ENCODE measurements around the gene C2CD5.

DNA sequence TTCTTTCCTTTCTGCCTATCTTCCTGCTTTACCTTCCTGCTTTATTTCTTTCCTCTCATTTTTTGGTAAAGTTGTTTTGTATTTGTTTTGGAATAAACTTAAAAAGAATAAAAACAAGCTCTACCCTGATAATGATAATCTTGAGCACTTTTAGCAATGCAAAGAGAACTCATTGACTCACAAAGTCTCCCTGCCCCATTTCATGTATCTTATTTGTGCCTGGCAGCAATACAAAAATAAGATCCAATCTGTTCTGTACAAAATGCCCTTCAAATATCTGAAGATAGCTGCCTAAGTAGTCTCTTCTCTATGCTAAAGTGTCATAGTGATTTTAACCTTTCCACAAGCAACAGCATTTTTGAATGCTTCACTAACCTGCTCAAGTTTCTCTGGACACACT lies 49.5 kb upstream of the C2CD5 start:
- TF ChIP-seq, protein P1, sequence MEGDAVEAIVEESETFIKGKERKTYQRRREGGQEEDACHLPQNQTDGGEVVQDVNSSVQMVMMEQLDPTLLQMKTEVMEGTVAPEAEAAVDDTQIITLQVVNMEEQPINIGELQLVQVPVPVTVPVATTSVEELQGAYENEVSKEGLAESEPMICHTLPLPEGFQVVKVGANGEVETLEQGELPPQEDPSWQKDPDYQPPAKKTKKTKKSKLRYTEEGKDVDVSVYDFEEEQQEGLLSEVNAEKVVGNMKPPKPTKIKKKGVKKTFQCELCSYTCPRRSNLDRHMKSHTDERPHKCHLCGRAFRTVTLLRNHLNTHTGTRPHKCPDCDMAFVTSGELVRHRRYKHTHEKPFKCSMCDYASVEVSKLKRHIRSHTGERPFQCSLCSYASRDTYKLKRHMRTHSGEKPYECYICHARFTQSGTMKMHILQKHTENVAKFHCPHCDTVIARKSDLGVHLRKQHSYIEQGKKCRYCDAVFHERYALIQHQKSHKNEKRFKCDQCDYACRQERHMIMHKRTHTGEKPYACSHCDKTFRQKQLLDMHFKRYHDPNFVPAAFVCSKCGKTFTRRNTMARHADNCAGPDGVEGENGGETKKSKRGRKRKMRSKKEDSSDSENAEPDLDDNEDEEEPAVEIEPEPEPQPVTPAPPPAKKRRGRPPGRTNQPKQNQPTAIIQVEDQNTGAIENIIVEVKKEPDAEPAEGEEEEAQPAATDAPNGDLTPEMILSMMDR (IDR thresholded peaks at IDR 0.05) = no peak
- no peak for TF ChIP-seq POLR2A (IDR thresholded peaks at IDR 0.05)
